ENCODE data around the gene JAKMIP3.

Gene JAKMIP3

GRCh38 chr10:132104471-132105301 lies 38.9 kb downstream of the JAKMIP3 start:
- DNase-seq (ENCODE audit: low spot score) (no peak), ATAC-seq (ENCODE audit: low read depth) (no peak)
- no peak for TF ChIP-seq CTCF (IDR thresholded peaks at IDR 0.05; ENCODE audit: poor library complexity, severe bottlenecking)
- H3K27me3 ChIP-seq (ENCODE audit: insufficient read depth, poor library complexity, severe bottlenecking) = no peaks in the 10 kb centered on the region
- no peak overlapping the region for H3K27ac ChIP-seq (ENCODE audit: poor library complexity, severe bottlenecking)
- no peaks in the 10 kb centered on the region for H3K36me3 ChIP-seq (ENCODE audit: low read depth)
- no peaks in the 10 kb centered on the region for H3K9me3 ChIP-seq (ENCODE audit: severe bottlenecking)
- no peaks in the 10 kb centered on the region for H3K4me1 ChIP-seq (ENCODE audit: insufficient read depth, poor library complexity, severe bottlenecking)
- no peak overlapping the region for H3K4me3 ChIP-seq (ENCODE audit: severe bottlenecking)

- Histone ChIP-seq H3K36me3 (ENCODE audit: low read depth) (no peaks in the 10 kb centered on the region), H3K4me1 (ENCODE audit: insufficient read depth, poor library complexity, severe bottlenecking) (no peaks in the 10 kb centered on the region), H3K27me3 (ENCODE audit: insufficient read depth, poor library complexity, severe bottlenecking) (no peaks in the 10 kb centered on the region), H3K9me3 (ENCODE audit: severe bottlenecking) (no peaks in the 10 kb centered on the region), H3K4me3 (ENCODE audit: severe bottlenecking) (no peak overlapping the region), H3K27ac (ENCODE audit: poor library complexity, severe bottlenecking) (no peak overlapping the region)
- TF ChIP-seq CTCF (IDR thresholded peaks at IDR 0.05; ENCODE audit: poor library complexity, severe bottlenecking) = no peak
- DNase-seq (ENCODE audit: low spot score) (no peak), ATAC-seq (ENCODE audit: low read depth) (no peak)
These were observed 39.7 kb downstream of the JAKMIP3 start for GRCh38 chr10:132105302-132105995.

GRCh38 chr10:132106431-132106830 lies 40.7 kb downstream of the JAKMIP3 start:
- no peaks in the 10 kb centered on the region for H3K36me3 ChIP-seq (ENCODE audit: low read depth)
- ATAC-seq (ENCODE audit: low read depth) (no peak), DNase-seq (ENCODE audit: low spot score) (no peak)
- H3K4me3 ChIP-seq (ENCODE audit: severe bottlenecking) = no peak overlapping the region
- H3K27ac ChIP-seq (ENCODE audit: poor library complexity, severe bottlenecking) = no peak overlapping the region
- no peaks in the 10 kb centered on the region for H3K4me1 ChIP-seq (ENCODE audit: insufficient read depth, poor library complexity, severe bottlenecking)
- no peak for TF ChIP-seq CTCF (IDR thresholded peaks at IDR 0.05; ENCODE audit: poor library complexity, severe bottlenecking)
- no peaks in the 10 kb centered on the region for H3K27me3 ChIP-seq (ENCODE audit: insufficient read depth, poor library complexity, severe bottlenecking)
- no peaks in the 10 kb centered on the region for H3K9me3 ChIP-seq (ENCODE audit: severe bottlenecking)

- Histone ChIP-seq H3K36me3 (ENCODE audit: low read depth) (no peaks in the 10 kb centered on the region), H3K4me3 (ENCODE audit: severe bottlenecking) (no peak overlapping the region), H3K9me3 (ENCODE audit: severe bottlenecking) (no peaks in the 10 kb centered on the region), H3K4me1 (ENCODE audit: insufficient read depth, poor library complexity, severe bottlenecking) (no peaks in the 10 kb centered on the region), H3K27me3 (ENCODE audit: insufficient read depth, poor library complexity, severe bottlenecking) (peaks cover 1% of the 10 kb centered on the region), H3K27ac (ENCODE audit: poor library complexity, severe bottlenecking) (no peak overlapping the region)
- DNase-seq (ENCODE audit: low spot score) (no peak), ATAC-seq (ENCODE audit: low read depth) (no peak)
- no peak for TF ChIP-seq CTCF (IDR thresholded peaks at IDR 0.05; ENCODE audit: poor library complexity, severe bottlenecking)
These were observed 41.6 kb downstream of the JAKMIP3 start for GRCh38 chr10:132107186-132107948.

Data from RWPE2 (cell line).